HCT116 (cell line): ENCODE measurements around the gene ARMS2. TPM values are rescaled to one million over a fixed set of nuclear protein-coding genes. Genes with fewer than 3 reads are reported as not detected.

Experiments used
- ATAC-seq: fragments of 200-7000 bp; cut with Tn5 transposase; 2 replicates; pipeline ENCODE4 v1.9.1; 2020; ENCODE audit warnings: mild to moderate bottlenecking, moderate library complexity
- BruUV-seq: library from RNA; stranded (reverse); fragments of 400-500 nt; replicated peaks from 2 replicates; lab custom pipeline; 2021; lab: Mats Ljungman, UMichigan
- CTCF ChIA-PET: fragments of 300-600 bp; sonication (Branson Sonifier 250); formaldehyde crosslinking; loops from one replicate; lab custom pipeline; 2021; ENCODE audit warnings: antibody characterized with exemption; lab: Charles Lee
- POLR2A ChIA-PET: fragments of 300-600, 350-600 bp; sonication (Branson Sonifier 250); formaldehyde crosslinking; loops from one replicate; lab custom pipeline; 2021; ENCODE audit warnings: antibody characterized with exemption; lab: Charles Lee
- RAD21 ChIA-PET, 2 experiments: fragments of 300-600 bp; sonication (Branson Sonifier 250); formaldehyde crosslinking; loops; one replicate each; lab custom pipeline; 2023; ENCODE audit warnings: low total read pairs in 2 of 2; ENCODE audit not compliant: uncharacterized antibody in 2 of 2, unreplicated experiment in 2 of 2, low non-redundant PET in 1 of 2; lab: Charles Lee
- DNase-seq: peaks from one replicate; pipeline ENCODE4 v3.0.0-alpha.2; 2010; ENCODE audit warnings: low read depth, low spot score
- H2AFZ ChIP-seq: fragments of 200-600 bp; shearing (Covaris generic), sonication (generic); 2 replicates; pipeline ENCODE4 v1.6.1; 2017; ENCODE audit warnings: low read depth, mixed run types, mixed read lengths, antibody characterized with exemption, low read length; ENCODE audit not compliant: poor library complexity, severe bottlenecking
- H3K27ac ChIP-seq: 2 replicates; pipeline ENCODE4 v1.5.1; 2012; ENCODE audit warnings: low read depth, low read length
- H3K27me3 ChIP-seq: fragments of 200-600 bp; sonication (generic); 2 replicates; pipeline ENCODE4 v1.6.1; 2016; ENCODE audit warnings: mixed run types, low read length, mixed read lengths; ENCODE audit not compliant: insufficient read depth
- H3K36me3 ChIP-seq, 2 experiments: fragments of 200-500 bp in 1 of 2; fragments of 200-600 bp in 1 of 2; sonication (Bioruptor generic) in 1 of 2; sonication (generic) in 1 of 2; 2 replicates each; pipeline versions ENCODE4 v1.5.1 to v1.6.1; 2014 to 2016; ENCODE audit warnings: low read length in 2 of 2, inconsistent platforms in 1 of 2, mixed read lengths in 1 of 2, mixed run types in 1 of 2; ENCODE audit not compliant: insufficient read depth in 2 of 2, control insufficient read depth in 1 of 2
- H3K4me1 ChIP-seq, 2 experiments: fragments of 200-600 bp in 1 of 2; sonication (generic) in 1 of 2; 2 replicates each; pipeline versions ENCODE4 v1.5.1 to v1.6.1; 2012 to 2017; ENCODE audit warnings: low read length in 2 of 2, inconsistent platforms in 1 of 2, mild to moderate bottlenecking in 1 of 2, mixed read lengths in 1 of 2, mixed run types in 1 of 2, moderate library complexity in 1 of 2; ENCODE audit not compliant: insufficient read depth in 2 of 2, control insufficient read depth in 1 of 2
- H3K4me2 ChIP-seq: fragments of 200-600 bp; sonication (generic); 2 replicates; pipeline ENCODE4 v1.6.1; 2017; ENCODE audit warnings: mixed run types, low read length, mixed read lengths
- H3K4me3 ChIP-seq, 2 experiments: fragments of 200-600 bp in 1 of 2; sonication (generic) in 1 of 2; replicated peaks in 1 of 2; 2 replicates each; pipeline ENCODE4 v1.5.1; 2011 to 2016; ENCODE audit warnings: low read length in 2 of 2, control low read depth in 1 of 2, low read depth in 1 of 2, mild to moderate bottlenecking in 1 of 2, mixed read lengths in 1 of 2, mixed run types in 1 of 2
- H3K79me2 ChIP-seq: fragments of 200-600 bp; sonication (generic); 2 replicates; pipeline ENCODE4 v1.6.1; 2017; ENCODE audit warnings: mild to moderate bottlenecking, mixed run types, low read length, moderate library complexity, mixed read lengths; ENCODE audit not compliant: insufficient read depth
- H3K9ac ChIP-seq: fragments of 200-600 bp; sonication (generic); 2 replicates; pipeline ENCODE4 v1.6.1; 2016; ENCODE audit warnings: low read length, mixed read lengths
- H3K9me2 ChIP-seq: fragments of 200-600 bp; sonication (generic), shearing (Covaris generic); 2 replicates; pipeline ENCODE4 v1.6.1; 2017; ENCODE audit warnings: mixed run types, mild to moderate bottlenecking, moderate library complexity; ENCODE audit not compliant: insufficient read depth
- H3K9me3 ChIP-seq, 2 experiments: fragments of 200-500 bp in 1 of 2; fragments of 200-600 bp in 1 of 2; sonication (Bioruptor generic) in 1 of 2; sonication (generic) in 1 of 2; 2 replicates each; pipeline ENCODE4 v1.6.1; 2014 to 2017; ENCODE audit warnings: low read length in 2 of 2, mixed read lengths in 2 of 2, inconsistent platforms in 1 of 2, low read depth in 1 of 2, mild to moderate bottlenecking in 1 of 2, mixed run types in 1 of 2, moderate library complexity in 1 of 2; ENCODE audit not compliant: control insufficient read depth in 1 of 2, insufficient read depth in 1 of 2
- H4K20me1 ChIP-seq: fragments of 200-600 bp; sonication (generic), shearing (Covaris generic); 2 replicates; pipeline ENCODE4 v1.6.1; 2017; ENCODE audit warnings: mixed run types, mild to moderate bottlenecking, moderate library complexity; ENCODE audit not compliant: insufficient read depth
- CEBPB ChIP-seq: IDR thresholded peaks from 2 replicates; pipeline ENCODE4 v1.6.1; 2012; ENCODE audit warnings: low read depth
- ELF1 ChIP-seq: IDR thresholded peaks from 2 replicates; pipeline ENCODE4 v1.6.1; 2012; ENCODE audit warnings: low read depth, borderline replicate concordance
- EZH2 ChIP-seq: fragments of 200-600 bp; sonication (generic); IDR thresholded peaks from 2 replicates; pipeline ENCODE4 v1.6.1; 2017; ENCODE audit warnings: antibody characterized with exemption, mixed run types
- EZH2phosphoT487 ChIP-seq: fragments of 200-600 bp; IDR thresholded peaks from 2 replicates; pipeline ENCODE4 v1.6.1; 2018; ENCODE audit warnings: antibody characterized with exemption, borderline replicate concordance
- FOSL1 ChIP-seq: IDR thresholded peaks from 2 replicates; pipeline ENCODE4 v1.6.1; 2012; ENCODE audit warnings: low read depth
- JUND ChIP-seq: IDR thresholded peaks from 2 replicates; pipeline ENCODE4 v1.6.1; 2012
- MAX ChIP-seq: IDR thresholded peaks from 2 replicates; pipeline ENCODE4 v1.6.1; 2012
- POLR2A ChIP-seq: IDR thresholded peaks from 2 replicates; pipeline ENCODE4 v1.7.0; 2011; ENCODE audit warnings: borderline replicate concordance; ENCODE audit not compliant: insufficient read depth, insufficient read length; ENCODE audit errors: extremely low read depth
- POLR2AphosphoS5 ChIP-seq: IDR thresholded peaks from 2 replicates; pipeline ENCODE4 v1.6.1; 2011; ENCODE audit warnings: mild to moderate bottlenecking, low read depth, low read length, moderate library complexity
- SIN3A ChIP-seq: IDR thresholded peaks from 2 replicates; pipeline ENCODE4 v1.6.1; 2012; ENCODE audit warnings: low read depth
- SP1 ChIP-seq: IDR thresholded peaks from 2 replicates; pipeline ENCODE4 v1.6.1; 2012; ENCODE audit warnings: low read depth
- SRF ChIP-seq: IDR thresholded peaks from 2 replicates; pipeline ENCODE4 v1.6.1; 2012; ENCODE audit warnings: low read depth
- TCF7L2 ChIP-seq: IDR thresholded peaks from 2 replicates; pipeline ENCODE4 v1.7.0; 2011; ENCODE audit warnings: borderline replicate concordance, inconsistent platforms; ENCODE audit not compliant: insufficient read depth, insufficient read length; ENCODE audit errors: extremely low read depth
- ZBTB33 ChIP-seq: IDR thresholded peaks from 2 replicates; pipeline ENCODE4 v1.6.1; 2011; ENCODE audit warnings: mild to moderate bottlenecking, low read length, moderate library complexity; ENCODE audit not compliant: insufficient replicate concordance; ENCODE audit errors: extremely low read depth
- ZFX ChIP-seq: fragments of 450-650 bp; IDR thresholded peaks from 2 replicates; pipeline ENCODE4 v1.6.1; 2017
- ZNF274 ChIP-seq: fragments of 200-500 bp; sonication (Bioruptor generic); IDR thresholded peaks from 2 replicates; pipeline ENCODE4 v1.6.1; 2014; ENCODE audit warnings: mild to moderate bottlenecking, low read depth, low read length, inconsistent platforms
- intact Hi-C: fragments of 100-400 bp; cut with micrococcal nuclease; formaldehyde crosslinking; loops from 2 replicates; pipeline ENCODE4 v1.10.0; 2022
- total RNA-seq: library from RNA; stranded (reverse); gene quantifications from one replicate; pipeline ENCODE4 v1.2.1, GENCODE V29; 2021; ENCODE audit not compliant: unreplicated experiment

The ARMS2 gene
- total RNA-seq, 1 experiment from 2014 or later, result not detected

GRCh38 chr10:122445904-122446303 lies 8.5 kb upstream of the ARMS2 start:
- RAD21 ChIA-PET, result interaction anchor here in 1 of 2 experiments (2.1 kb wide), 1 partner anchor 147 kb away, joined by 5 read pairs; no protein-coding TSS in a partner anchor
- intact Hi-C loops, result no loop called here
- TF ChIP-seq SIN3A (no peak), EZH2phosphoT487 (no peak)
- POLR2A ChIA-PET, result no interaction called here
- H3K9me3 ChIP-seq, result no peaks in the 10 kb centered on the region
- peaks cover 7 to 16% of the 10 kb centered on the region in 2 experiments; a peak in 3 of 4 replicates for H3K4me1 ChIP-seq
- no peaks in the 10 kb centered on the region for H3K9me2 ChIP-seq
- no peaks in the 10 kb centered on the region for H3K27me3 ChIP-seq
- no peak overlapping the region for H3K27ac ChIP-seq
- CTCF ChIA-PET, result interaction anchor here (1.5 to 2.0 kb wide), 3 partner anchors 11 to 147 kb away, joined by 6 to 17 read pairs (median 13); no protein-coding TSS in a partner anchor
- no peak overlapping the region for H3K9ac ChIP-seq
- no peaks in the 10 kb centered on the region for H3K36me3 ChIP-seq
- no peak overlapping the region for H3K4me2 ChIP-seq
- no peak for DNase-seq
- H3K4me3 ChIP-seq, result no peak overlapping the region
- H3K79me2 ChIP-seq, result no peaks in the 10 kb centered on the region
- BruUV-seq, result no TSS peak
- no peak; the same call in 1 of the 2 replicates for ATAC-seq
- H2AFZ ChIP-seq, result no peak overlapping the region
- no peaks in the 10 kb centered on the region for H4K20me1 ChIP-seq

- Histone ChIP-seq H3K9me2 (no peaks in the 10 kb centered on the region), H3K4me2 (peak overlapping the region; percentile 1; the same call in 1 of the 2 replicates), H4K20me1 (no peaks in the 10 kb centered on the region), H3K36me3 (no peaks in the 10 kb centered on the region), H3K4me1 (peaks cover 7 to 15% of the 10 kb centered on the region in 2 experiments; a peak in 3 of 4 replicates), H3K27ac (no peak overlapping the region), H3K79me2 (no peaks in the 10 kb centered on the region), H3K9ac (no peak overlapping the region), H3K27me3 (no peaks in the 10 kb centered on the region)
- ChIA-PET RAD21 (interaction anchor here (0.6 to 2.1 kb wide), 3 partner anchors 119 to 1991 kb away, joined by 3 to 5 read pairs (median 4); no protein-coding TSS in a partner anchor), POLR2A (no interaction called here)
- DNase-seq, result peak; percentile 36
- intact Hi-C loops, result no loop called here
- TF ChIP-seq SIN3A (no peak), ZFX (no peak), POLR2AphosphoS5 (no peak), POLR2A (no peak), ZBTB33 (no peak), TCF7L2 (no peak), JUND (no peak), FOSL1 (no peak), MAX (no peak), EZH2phosphoT487 (no peak), CEBPB (no peak), EZH2 (no peak), SP1 (no peak), ELF1 (no peak), SRF (no peak), ZNF274 (no peak)
- TF ChIP-seq, all 23 proteins: peak for 0
- Histone ChIP-seq H3K4me3 (no peak overlapping the region), H3K9me3 (no peaks in the 10 kb centered on the region), H2AFZ (peak overlapping the region; percentile 33)
- CTCF ChIA-PET, result interaction anchor here (1.5 to 2.0 kb wide), 3 partner anchors 12 to 148 kb away, joined by 6 to 17 read pairs (median 13); no protein-coding TSS in a partner anchor
- ATAC-seq, result peak; percentile 99
- BruUV-seq, result no TSS peak
These were observed 7.6 kb upstream of the ARMS2 start for GRCh38 chr10:122446668-122447423.
